HuH-7 (cell line): Measurements from ENCODE around the gene TMEM30A.
A peak's percentile ranks its signal among the peaks of the same experiment; 100 is the strongest.

Experiments used
- DNase-seq: peaks from one replicate; pipeline ENCODE4 v3.0.0; 2011; ENCODE audit warnings: low spot score

The TMEM30A gene

GRCh38 chr6:75291744-75292143 is 7.2 kb upstream of the TMEM30A start:
- no peak for DNase-seq

- no peak for DNase-seq
Observed at GRCh38 chr6:75291331-75291730, 6.7 kb upstream of the TMEM30A start.

GRCh38 chr6:75290136-75290945 is 5.7 kb upstream of the TMEM30A start:
- no peak for DNase-seq

- DNase-seq: no peak
Observed at GRCh38 chr6:75288023-75288422, 3.4 kb upstream of the TMEM30A start.

GRCh38 chr6:75287424-75287823 is 2.8 kb upstream of the TMEM30A start:
- no peak for DNase-seq

- DNase-seq: no peak
Observed at GRCh38 chr6:75286955-75287354, 2.4 kb upstream of the TMEM30A start.

GRCh38 chr6:75285283-75285639 is 669 bp upstream of the TMEM30A start:
- DNase-seq: no peak

- DNase-seq: peak; percentile 17
Observed at GRCh38 chr6:75283907-75284631, 523 bp downstream of the TMEM30A start.

- no peak for DNase-seq
Observed at GRCh38 chr6:75282706-75283105, 1.9 kb downstream of the TMEM30A start.

- no peak for DNase-seq
Observed at GRCh38 chr6:75281653-75282052, 2.9 kb downstream of the TMEM30A start.

- no peak for DNase-seq
Observed at GRCh38 chr6:75280131-75280855, 4.3 kb downstream of the TMEM30A start.

- no peak for DNase-seq
Observed at GRCh38 chr6:75279418-75279817, 5.2 kb downstream of the TMEM30A start.

GRCh38 chr6:75278474-75279077 is 6.0 kb downstream of the TMEM30A start:
- DNase-seq: no peak

- no peak for DNase-seq
Observed at GRCh38 chr6:75275067-75275466, 9.5 kb downstream of the TMEM30A start.

- no peak for DNase-seq
Observed at GRCh38 chr6:75273009-75273408, 11.6 kb downstream of the TMEM30A start.

GRCh38 chr6:75272145-75272840 is 12.3 kb downstream of the TMEM30A start:
- DNase-seq: no peak

GRCh38 chr6:75268988-75269354 is 15.6 kb downstream of the TMEM30A start:
- DNase-seq: no peak

- DNase-seq: no peak
Observed at GRCh38 chr6:75268121-75268987, 16.2 kb downstream of the TMEM30A start.

- DNase-seq: no peak
Observed at GRCh38 chr6:75267461-75267860, 17.1 kb downstream of the TMEM30A start.

- no peak for DNase-seq
Observed at GRCh38 chr6:75266716-75267291, 17.8 kb downstream of the TMEM30A start.

- DNase-seq: no peak
Observed at GRCh38 chr6:75263401-75263750, 21.2 kb downstream of the TMEM30A start.
